Panc1 (cell line): ENCODE measurements around the gene MLYCD. TPM values are rescaled to one million over a fixed set of nuclear protein-coding genes. Genes with fewer than 3 reads are reported as not detected.

Experiments
- ATAC-seq: fragments of 200-7000 bp; cut with Tn5 transposase; 2 replicates; pipeline ENCODE4 v1.9.1; 2020; ENCODE audit warnings: mild to moderate bottlenecking, moderate library complexity
- BruUV-seq: library from RNA; stranded (reverse); fragments of 400-500 nt; replicated peaks from 2 replicates; lab custom pipeline; 2021; lab: Mats Ljungman, UMichigan
- CTCF ChIA-PET: fragments of 300-600 bp; sonication (Branson Sonifier 250); formaldehyde crosslinking; loops from one replicate; lab custom pipeline; 2022; ENCODE audit warnings: antibody characterized with exemption; lab: Charles Lee
- POLR2A ChIA-PET: fragments of 300-600 bp; sonication (Branson Sonifier 250); formaldehyde crosslinking; loops from one replicate; lab custom pipeline; 2022; ENCODE audit warnings: antibody characterized with exemption; lab: Charles Lee
- DNase-seq: peaks from one replicate; pipeline ENCODE4 v3.0.0-alpha.2; 2010; ENCODE audit warnings: low read depth, low spot score
- H3K27ac ChIP-seq: 2 replicates; pipeline ENCODE4 v1.5.1; 2011; ENCODE audit warnings: mild to moderate bottlenecking, low read length, inconsistent platforms
- H3K27me3 ChIP-seq: fragments of 200-500 bp; sonication (Bioruptor generic); 2 replicates; pipeline ENCODE4 v1.6.0; 2014; ENCODE audit warnings: low read length, inconsistent platforms; ENCODE audit not compliant: control insufficient read depth, insufficient read depth
- H3K36me3 ChIP-seq: fragments of 200-500 bp; sonication (Bioruptor generic); 2 replicates; pipeline ENCODE4 v1.5.1; 2014; ENCODE audit warnings: inconsistent platforms, mild to moderate bottlenecking, low read length, moderate library complexity; ENCODE audit not compliant: control insufficient read depth, insufficient read depth
- H3K4me1 ChIP-seq: 2 replicates; pipeline ENCODE4 v1.5.1; 2011; ENCODE audit warnings: inconsistent platforms, mild to moderate bottlenecking, low read length, moderate library complexity; ENCODE audit not compliant: control insufficient read depth, insufficient read depth
- H3K4me3 ChIP-seq, 2 experiments: 2 replicates each; pipeline ENCODE4 v1.5.1; 2011 to 2012; ENCODE audit warnings: low read depth in 2 of 2, low read length in 2 of 2, mild to moderate bottlenecking in 2 of 2, inconsistent platforms in 1 of 2, moderate library complexity in 1 of 2
- H3K9me3 ChIP-seq: fragments of 200-500 bp; sonication (Bioruptor generic); 2 replicates; pipeline ENCODE4 v1.5.1; 2014; ENCODE audit warnings: low read depth, mild to moderate bottlenecking, inconsistent platforms, low read length, moderate library complexity; ENCODE audit not compliant: control insufficient read depth, insufficient read depth
- CTCF ChIP-seq: fragments of 450-650 bp; IDR thresholded peaks from 2 replicates; pipeline ENCODE4 v1.5.1; 2017; ENCODE audit warnings: mild to moderate bottlenecking
- POLR2AphosphoS5 ChIP-seq: IDR thresholded peaks from 2 replicates; pipeline ENCODE4 v1.6.1; 2012; ENCODE audit warnings: mild to moderate bottlenecking, low read depth, low read length, moderate library complexity
- REST ChIP-seq, 2 experiments: IDR thresholded peaks; 2 replicates each; pipeline ENCODE4 v1.6.1; 2011 to 2012; ENCODE audit warnings: low read depth in 2 of 2, control low read depth in 1 of 2, low read length in 1 of 2, mild to moderate bottlenecking in 1 of 2, moderate library complexity in 1 of 2; ENCODE audit not compliant: insufficient read depth in 1 of 2
- SIN3A ChIP-seq: IDR thresholded peaks from 2 replicates; pipeline ENCODE4 v1.6.1; 2012; ENCODE audit warnings: low read depth, mild to moderate bottlenecking, low read length, moderate library complexity, borderline replicate concordance; ENCODE audit not compliant: insufficient read depth
- TCF7L2 ChIP-seq: IDR thresholded peaks from 2 replicates; pipeline ENCODE4 v1.6.1; 2011; ENCODE audit warnings: mild to moderate bottlenecking, low read depth, low read length, inconsistent platforms
- in situ Hi-C: cut with HindIII; loops from 2 replicates; pipeline ENCODE4 v1.10.0; 2016; ENCODE audit warnings: low sequenced_read_pairs, low pct_unique_long_range_greater_than_20kb
- intact Hi-C: fragments of 100-400 bp; cut with micrococcal nuclease; formaldehyde crosslinking; loops from one replicate; pipeline ENCODE4 v1.10.0; 2022; ENCODE audit not compliant: unreplicated experiment
- total RNA-seq: library from RNA; stranded (reverse); gene quantifications from one replicate; pipeline ENCODE4 v1.2.1, GENCODE V29; 2021; ENCODE audit not compliant: unreplicated experiment

MLYCD gene
- total RNA-seq, 1 experiment from 2014 or later, result 2.2 TPM

- Histone ChIP-seq H3K4me3 (no peak overlapping the region), H3K27ac (no peak overlapping the region), H3K27me3 (no peaks in the 10 kb centered on the region), H3K9me3 (no peaks in the 10 kb centered on the region), H3K36me3 (no peaks in the 10 kb centered on the region), H3K4me1 (no peaks in the 10 kb centered on the region)
- intact Hi-C loops, result no loop called here
- POLR2A ChIA-PET, result no interaction called here
- DNase-seq (no peak), ATAC-seq (no peak)
- in situ Hi-C loops, result no loop called here
- no peak for TF ChIP-seq POLR2AphosphoS5
- TF ChIP-seq SIN3A, result no peak
- no peak for TF ChIP-seq REST (IDR thresholded peaks at IDR 0.05; ENCODE audit: insufficient read depth in 1 of 2, low read depth in 2 of 2, low read length in 1 of 2)
- no peak for TF ChIP-seq TCF7L2
- TF ChIP-seq CTCF, result no peak
- no TSS peak for BruUV-seq
- CTCF ChIA-PET, result no interaction called here
These were observed 16.2 kb downstream of the MLYCD start for GRCh38 chr16:83915081-83915480.

- TF ChIP-seq CTCF (no peak), TCF7L2 (no peak), REST (IDR thresholded peaks at IDR 0.05; ENCODE audit: insufficient read depth in 1 of 2, low read depth in 2 of 2, low read length in 1 of 2) (no peak), SIN3A (no peak), POLR2AphosphoS5 (no peak)
- intact Hi-C loops, result no loop called here
- no peak overlapping the region for H3K4me3 ChIP-seq
- H3K4me1 ChIP-seq, result no peaks in the 10 kb centered on the region
- no peaks in the 10 kb centered on the region for H3K27me3 ChIP-seq
- no TSS peak for BruUV-seq
- H3K27ac ChIP-seq, result no peak overlapping the region
- ChIA-PET CTCF (no interaction called here), POLR2A (no interaction called here)
- H3K36me3 ChIP-seq, result no peaks in the 10 kb centered on the region
- no peak for ATAC-seq
- in situ Hi-C loops, result no loop called here
- no peak for DNase-seq
- no peaks in the 10 kb centered on the region for H3K9me3 ChIP-seq
These were observed 16.6 kb downstream of the MLYCD start for GRCh38 chr16:83915491-83915890.
